Body of pancreas (tissue), 4 donors: ENCODE measurements around the gene SLC6A17. TPM values are rescaled to one million over a fixed set of nuclear protein-coding genes. Genes with fewer than 3 reads are reported as not detected.

ENCODE experiments used
- ATAC-seq: fragments of 150-250 bp; one replicate; pipeline ENCODE4 v1.9.1; 2016
- DNase-seq, 4 donors: peaks; one replicate each; pipeline ENCODE4 v3.0.0-alpha.2; 2019
- H3K27ac ChIP-seq, 4 donors: fragments of 200-600 bp; sonication (generic); 1 replicate in 3 of 4; 2 replicates in 1 of 4; pipeline versions ENCODE4 v1.5.1 to v1.6.1; 2016 to 2019; ENCODE audit warnings: mild to moderate bottlenecking in 1 of 4, mixed read lengths in 1 of 4, moderate library complexity in 1 of 4
- H3K27me3 ChIP-seq, 2 donors: fragments of 200-600 bp; sonication (generic); one replicate each; pipeline ENCODE4 v1.6.0; 2016; ENCODE audit warnings: mild to moderate bottlenecking in 1 of 2
- H3K36me3 ChIP-seq, 2 donors: fragments of 200-600 bp; sonication (generic); replicated peaks in 1 of 2; 2 replicates each; pipeline ENCODE4 v1.5.1; 2016; ENCODE audit warnings: low read depth in 2 of 2; ENCODE audit not compliant: insufficient read depth in 1 of 2
- H3K4me1 ChIP-seq: fragments of 200-600 bp; sonication (generic); one replicate; pipeline ENCODE4 v1.6.0; 2016
- H3K4me3 ChIP-seq, 2 donors: fragments of 200-600 bp; sonication (generic); 1 replicate in 1 of 2; 2 replicates in 1 of 2; pipeline ENCODE4 v1.5.1; 2016 to 2019
- H3K9me3 ChIP-seq, 3 donors: fragments of 200-600 bp; sonication (generic); 1 replicate in 2 of 3; 2 replicates in 1 of 3; pipeline ENCODE4 v1.5.1; 2016
- POLR2A ChIP-seq, 3 donors: fragments of 450-650 bp; IDR thresholded peaks; one replicate each; pipeline ENCODE4 v1.6.1; 2016; ENCODE audit warnings: antibody characterized with exemption in 3 of 3, mild to moderate bottlenecking in 2 of 3
- WGBS, 2 donors: methylation state at CpG; one replicate each; pipeline ENCODE4 v1.1.5; 2017; 5-methylcytosine and 5-hydroxymethylcytosine counted together
- intact Hi-C: fragments of 100-400 bp; cut with DNase I; formaldehyde crosslinking; loops from one replicate; pipeline ENCODE4 v1.15.1; 2023
- total RNA-seq, 2 donors: library from RNA; depleted of rRNA; stranded (reverse); fragments of >200 nt; gene quantifications; one replicate each; pipeline ENCODE4 v1.1.0, GENCODE V29; 2016
- TF ChIP-seq, protein P1 (sequence below), 7 experiments: fragments of 450-650 bp in 4 of 7; fragments of 200-600 bp in 3 of 7; sonication (generic) in 3 of 7; IDR thresholded peaks; one replicate each; pipeline ENCODE4 v1.5.1; 2016 to 2019; ENCODE audit warnings: antibody characterized with exemption in 7 of 7

SLC6A17 gene
- total RNA-seq, 2 donors from 2014 or later, result 0.52 to 0.99 TPM

DNA sequence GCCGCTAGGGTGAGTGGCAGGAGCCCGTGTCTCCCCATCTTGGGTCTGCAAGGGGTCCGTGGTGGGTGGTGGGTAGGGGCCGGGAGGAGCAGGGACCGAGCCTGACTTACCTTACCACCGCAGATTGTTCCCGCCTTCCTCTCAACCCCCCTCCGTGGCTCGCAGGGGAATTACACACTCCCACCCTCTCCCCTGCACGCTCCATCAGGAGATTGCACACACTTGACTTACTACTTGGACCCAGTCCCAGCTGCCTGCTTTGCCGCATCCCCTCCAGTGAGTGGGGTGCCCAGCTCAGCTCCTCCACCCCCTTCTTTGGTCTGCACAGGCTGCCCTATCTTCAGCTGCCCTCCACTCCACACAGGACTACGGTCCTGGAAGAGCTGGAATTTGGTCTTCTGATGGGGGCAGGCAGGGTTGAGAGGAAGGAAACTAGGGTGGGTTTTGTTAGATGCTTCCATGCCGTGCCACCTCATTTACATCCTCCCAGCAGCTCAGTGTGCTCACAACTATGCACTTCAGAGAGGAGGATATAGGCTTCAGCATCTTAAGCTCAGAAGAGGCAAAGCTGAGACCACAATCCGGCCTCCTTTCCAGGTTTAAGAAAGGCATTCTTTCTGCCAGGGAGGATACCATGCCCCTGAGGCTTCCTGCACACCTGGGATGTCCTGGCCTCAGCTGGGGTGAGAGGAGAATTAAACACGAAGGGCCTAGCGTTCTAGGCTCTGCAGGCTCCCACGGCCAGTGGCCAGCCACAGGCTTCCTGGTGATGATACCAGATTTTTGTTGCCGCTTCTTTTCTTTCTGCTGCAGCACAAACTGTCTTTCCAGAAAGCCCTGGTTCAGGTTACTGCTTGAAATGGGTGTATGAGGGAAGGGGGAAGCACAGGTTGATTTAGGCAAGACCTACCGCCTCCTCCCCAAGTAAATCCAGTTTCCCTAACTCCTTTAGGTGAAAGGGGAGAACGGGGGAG lies 62.2 kb downstream of the SLC6A17 start:
- DNase-seq, result peak in 2 of 4 donors; percentile 17 to 36
- H3K4me1 ChIP-seq, result peaks cover 75% of the 10 kb centered on the region

DNA sequence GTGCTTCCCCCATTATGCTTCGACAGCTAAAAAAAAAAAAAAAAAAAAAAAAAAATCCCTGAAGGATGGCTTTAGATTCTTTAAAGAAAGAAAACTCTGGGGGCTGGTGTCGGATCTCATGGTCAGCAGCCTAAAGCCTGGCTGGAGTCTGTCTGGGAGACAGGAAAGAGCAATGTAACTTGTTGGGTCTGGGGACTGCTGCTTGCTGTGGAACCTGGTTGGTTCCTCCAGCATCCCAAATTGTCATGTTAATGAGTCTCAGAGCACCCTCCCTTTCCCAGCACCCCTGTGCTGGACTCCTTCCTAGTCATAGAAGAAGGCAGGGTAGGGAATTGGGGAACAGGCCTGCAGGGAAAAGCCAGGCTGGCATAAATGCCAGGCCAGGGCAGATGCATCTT lies 62.8 kb downstream of the SLC6A17 start:
- intact Hi-C loops, result no loop called here
- Histone ChIP-seq H3K4me1 (peaks cover 71% of the 10 kb centered on the region), H3K27me3 (no peaks in the 10 kb centered on the region), H3K4me3 (no peak overlapping the region), H3K27ac (peak overlapping the region in 3 of 4 donors; percentile 52 to 84 (median 68)), H3K9me3 (no peaks in the 10 kb centered on the region), H3K36me3 (no peaks in the 10 kb centered on the region)
- no peak for ATAC-seq
- DNase-seq, result no peak
- WGBS, 2 donors, result 67 to 75% methylated on average over 2 of the region's 2 CpGs
- TF ChIP-seq POLR2A (IDR thresholded peaks at IDR 0.05), result no peak
- TF ChIP-seq, protein P1, sequence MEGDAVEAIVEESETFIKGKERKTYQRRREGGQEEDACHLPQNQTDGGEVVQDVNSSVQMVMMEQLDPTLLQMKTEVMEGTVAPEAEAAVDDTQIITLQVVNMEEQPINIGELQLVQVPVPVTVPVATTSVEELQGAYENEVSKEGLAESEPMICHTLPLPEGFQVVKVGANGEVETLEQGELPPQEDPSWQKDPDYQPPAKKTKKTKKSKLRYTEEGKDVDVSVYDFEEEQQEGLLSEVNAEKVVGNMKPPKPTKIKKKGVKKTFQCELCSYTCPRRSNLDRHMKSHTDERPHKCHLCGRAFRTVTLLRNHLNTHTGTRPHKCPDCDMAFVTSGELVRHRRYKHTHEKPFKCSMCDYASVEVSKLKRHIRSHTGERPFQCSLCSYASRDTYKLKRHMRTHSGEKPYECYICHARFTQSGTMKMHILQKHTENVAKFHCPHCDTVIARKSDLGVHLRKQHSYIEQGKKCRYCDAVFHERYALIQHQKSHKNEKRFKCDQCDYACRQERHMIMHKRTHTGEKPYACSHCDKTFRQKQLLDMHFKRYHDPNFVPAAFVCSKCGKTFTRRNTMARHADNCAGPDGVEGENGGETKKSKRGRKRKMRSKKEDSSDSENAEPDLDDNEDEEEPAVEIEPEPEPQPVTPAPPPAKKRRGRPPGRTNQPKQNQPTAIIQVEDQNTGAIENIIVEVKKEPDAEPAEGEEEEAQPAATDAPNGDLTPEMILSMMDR (IDR thresholded peaks at IDR 0.05), result no peak

More for the DNA sequence above, 62.2 kb downstream of the SLC6A17 start:
- H3K4me3 ChIP-seq, result no peak overlapping the region
- no peak for ATAC-seq
- no peaks in the 10 kb centered on the region for H3K9me3 ChIP-seq
- TF ChIP-seq, protein P1 (IDR thresholded peaks at IDR 0.05), result no peak
- no peak for TF ChIP-seq POLR2A (IDR thresholded peaks at IDR 0.05)
- no peaks in the 10 kb centered on the region for H3K36me3 ChIP-seq
- peak overlapping the region in 1 of 4 donors; percentile 4 for H3K27ac ChIP-seq
- 60 to 73% methylated on average over 16 to 20 of the region's 20 CpGs for WGBS, 2 donors
- no peaks in the 10 kb centered on the region for H3K27me3 ChIP-seq
- intact Hi-C loops, result no loop called here

DNA sequence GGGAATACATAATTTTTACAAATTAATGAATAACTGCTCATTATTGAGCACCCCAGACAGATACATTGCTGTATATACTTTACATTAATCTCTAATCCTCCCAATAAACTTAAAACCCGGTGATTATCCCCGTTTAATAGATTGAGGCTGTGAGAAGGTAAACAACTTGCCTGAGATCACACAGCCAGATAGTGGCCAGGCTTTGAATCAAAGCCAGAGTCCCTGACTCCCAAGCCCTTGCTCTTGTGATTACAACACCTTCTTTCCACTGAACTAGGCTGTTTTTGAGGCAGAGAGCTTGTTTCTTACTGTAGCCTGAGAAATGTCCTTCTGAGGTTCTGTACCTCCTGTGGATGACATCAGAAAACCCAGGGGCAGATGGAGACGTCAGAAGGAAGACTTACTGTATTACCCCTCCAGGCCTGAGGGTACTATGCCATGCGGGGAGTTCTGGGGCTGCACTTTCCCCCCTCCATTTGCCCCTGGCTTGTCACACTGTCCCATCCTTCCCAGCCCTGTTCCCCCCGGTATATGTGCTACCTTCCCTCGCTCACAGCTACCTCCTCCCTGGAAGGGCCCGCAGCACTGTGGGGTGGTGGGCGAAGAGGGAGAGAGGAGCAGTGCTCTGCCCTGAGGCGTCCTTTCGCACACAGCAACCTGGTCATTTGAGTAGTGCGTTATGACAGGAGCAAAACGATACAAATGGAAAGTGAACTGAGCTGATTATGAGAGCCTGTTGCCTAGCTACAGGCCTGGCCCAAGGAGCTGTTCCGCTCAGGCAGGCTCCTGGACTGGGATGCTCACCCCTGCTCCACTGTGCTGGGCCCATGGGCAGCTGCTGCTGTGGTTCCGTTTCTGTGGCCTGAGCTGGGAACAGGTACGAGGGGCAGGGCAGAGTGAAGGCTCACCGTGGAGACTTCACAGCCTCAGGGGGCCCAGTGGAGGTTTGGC lies 64.4 kb downstream of the SLC6A17 start:
- Histone ChIP-seq H3K4me1 (peaks cover 60% of the 10 kb centered on the region), H3K36me3 (no peaks in the 10 kb centered on the region), H3K4me3 (no peak overlapping the region), H3K9me3 (no peaks in the 10 kb centered on the region), H3K27ac (peak overlapping the region; percentile 52 to 84 (median 68)), H3K27me3 (no peaks in the 10 kb centered on the region)
- TF ChIP-seq, protein P1 (IDR thresholded peaks at IDR 0.05), result peak in 1 of 7 experiments; percentile 10
- no peak for TF ChIP-seq POLR2A (IDR thresholded peaks at IDR 0.05)
- intact Hi-C loops, result no loop called here
- ATAC-seq, result peak; percentile 28
- WGBS, 2 donors, result 52 to 62% methylated on average over 12 to 16 of the region's 16 CpGs
- DNase-seq, result peak; percentile 50 to 77 (median 72)

DNA sequence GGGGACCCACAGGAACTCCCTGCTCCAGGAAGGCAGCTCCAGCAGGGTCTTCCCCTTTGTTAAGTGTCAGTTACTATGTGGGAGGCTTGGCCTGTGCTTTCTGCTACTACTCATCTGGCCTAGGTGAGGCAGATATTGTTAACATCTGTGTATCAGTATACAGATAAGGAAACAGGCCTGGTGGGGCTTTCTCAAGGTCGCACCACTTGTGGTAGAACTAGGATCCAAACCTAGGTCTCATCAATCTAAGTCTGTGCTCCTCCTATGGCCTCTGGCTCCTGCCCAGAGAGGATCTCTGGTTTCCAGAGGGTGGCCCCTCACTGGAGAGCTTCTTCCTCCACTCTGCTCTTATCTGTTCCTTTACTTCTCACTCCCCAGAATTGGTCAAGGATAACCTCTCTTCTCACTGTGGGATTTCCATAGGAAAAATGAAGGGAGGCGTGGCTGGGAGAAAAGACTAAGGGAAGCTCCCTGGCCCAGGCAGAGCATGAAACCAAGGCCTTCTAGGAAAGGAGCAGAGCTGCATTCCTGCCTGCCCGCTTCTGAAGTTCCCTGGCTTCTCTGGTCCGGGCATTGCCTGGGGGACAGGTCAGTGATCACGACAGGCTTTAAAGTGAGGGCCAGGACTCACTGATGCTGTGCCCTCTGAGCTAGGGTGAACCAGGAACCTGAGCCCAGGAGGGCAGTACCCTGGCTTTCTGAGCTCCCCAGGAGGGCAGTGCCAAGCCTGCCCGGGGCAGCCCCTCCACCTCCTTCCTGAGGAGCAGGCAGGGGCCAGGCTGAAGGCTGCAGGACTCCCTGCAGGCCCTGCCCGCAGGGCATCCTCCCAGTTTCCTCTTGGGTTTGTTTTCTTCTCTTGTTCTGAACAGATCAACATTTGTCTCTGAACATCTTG lies 65.6 kb downstream of the SLC6A17 start:
- ATAC-seq (no peak), DNase-seq (no peak)
- Histone ChIP-seq H3K27ac (peak overlapping the region in 2 of 4 donors; percentile 67 to 68), H3K9me3 (no peaks in the 10 kb centered on the region), H3K27me3 (no peaks in the 10 kb centered on the region), H3K4me3 (no peak overlapping the region), H3K36me3 (no peaks in the 10 kb centered on the region), H3K4me1 (peaks cover 70% of the 10 kb centered on the region)
- TF ChIP-seq, protein P1 (IDR thresholded peaks at IDR 0.05), result no peak
- TF ChIP-seq POLR2A (IDR thresholded peaks at IDR 0.05), result no peak
- intact Hi-C loops, result no loop called here
- 56 to 64% methylated on average over 7 of the region's 7 CpGs for WGBS, 2 donors
